Thyroid gland (tissue), 4 donors: ENCODE data around the gene FHIT. TPM values are rescaled to one million over a fixed set of nuclear protein-coding genes. Genes with fewer than 3 reads are reported as not detected.

ENCODE experiments used
- DNase-seq, 2 donors: peaks; one replicate each; pipeline ENCODE4 v3.0.0-alpha.2; 2019
- H3K27ac ChIP-seq, 3 donors: fragments of 200-600 bp; sonication (generic); 1 replicate in 2 of 3; 2 replicates in 1 of 3; pipeline ENCODE4 v1.5.1; 2016 to 2019; ENCODE audit warnings: mild to moderate bottlenecking in 1 of 3, moderate library complexity in 1 of 3
- H3K27me3 ChIP-seq: fragments of 200-600 bp; sonication (generic); one replicate; pipeline ENCODE4 v1.5.1; 2019
- H3K36me3 ChIP-seq, 2 donors: fragments of 200-600 bp; sonication (generic); one replicate each; pipeline ENCODE4 v1.5.1; 2016 to 2019
- H3K4me1 ChIP-seq, 2 donors: fragments of 200-600 bp; sonication (generic); one replicate each; pipeline ENCODE4 v1.5.1; 2017 to 2019
- H3K4me3 ChIP-seq, 3 donors: fragments of 200-600 bp; sonication (generic); replicated peaks in 1 of 3; 1 replicate in 2 of 3; 2 replicates in 1 of 3; pipeline ENCODE4 v1.5.1; 2016; ENCODE audit warnings: mild to moderate bottlenecking in 1 of 3
- H3K9me3 ChIP-seq: fragments of 200-600 bp; sonication (generic); one replicate; pipeline ENCODE4 v1.5.1; 2017
- CTCF ChIP-seq, 6 experiments: fragments of 200-600 bp in 3 of 6; fragments of 450-650 bp in 3 of 6; sonication (generic) in 3 of 6; IDR thresholded peaks; one replicate each; pipeline ENCODE4 v1.5.1; 2016 to 2019; ENCODE audit warnings: antibody characterized with exemption in 6 of 6, mild to moderate bottlenecking in 2 of 6, inconsistent platforms in 1 of 6, moderate library complexity in 1 of 6
- POLR2A ChIP-seq, 2 donors: fragments of 450-650 bp; IDR thresholded peaks; one replicate each; pipeline ENCODE4 v1.6.1; 2017; ENCODE audit warnings: antibody characterized with exemption in 2 of 2, mild to moderate bottlenecking in 2 of 2, moderate library complexity in 1 of 2
- WGBS, 2 donors: methylation state at CpG; one replicate each; pipeline ENCODE4 v1.1.5; 2017; 5-methylcytosine and 5-hydroxymethylcytosine counted together
- intact Hi-C: fragments of 100-400 bp; cut with DNase I; formaldehyde crosslinking; loops from one replicate; pipeline ENCODE4 v1.15.1; 2023
- total RNA-seq, 4 donors: library from RNA; depleted of rRNA; stranded (reverse); fragments of >200 nt; gene quantifications; one replicate each; pipeline ENCODE4 v1.2.3, GENCODE V29; 2016

The FHIT gene
- total RNA-seq, 4 donors from 2014 or later = 12.2 to 18.9 (median 16.2) TPM

GRCh38 chr3:60424942-60425341 is 826.3 kb downstream of the FHIT start:
- DNase-seq = no peak
- WGBS, 2 donors = 92 to 93% methylated on average over 2 of the region's 2 CpGs
- H3K36me3 ChIP-seq = no peaks in the 10 kb centered on the region
- intact Hi-C loops = no loop called here
- no peaks in the 10 kb centered on the region for H3K4me1 ChIP-seq
- H3K9me3 ChIP-seq = no peaks in the 10 kb centered on the region
- no peaks in the 10 kb centered on the region for H3K27me3 ChIP-seq
- H3K27ac ChIP-seq = no peak overlapping the region
- TF ChIP-seq POLR2A (IDR thresholded peaks at IDR 0.05) (no peak), CTCF (IDR thresholded peaks at IDR 0.05) (no peak)
- no peak overlapping the region for H3K4me3 ChIP-seq

GRCh38 chr3:60424034-60424433 is 827.2 kb downstream of the FHIT start:
- WGBS, 2 donors = 82 to 89% methylated on average over 3 of the region's 3 CpGs
- Histone ChIP-seq H3K4me3 (no peak overlapping the region), H3K36me3 (no peaks in the 10 kb centered on the region), H3K27me3 (no peaks in the 10 kb centered on the region), H3K9me3 (no peaks in the 10 kb centered on the region), H3K4me1 (no peaks in the 10 kb centered on the region), H3K27ac (no peak overlapping the region)
- no peak for TF ChIP-seq CTCF (IDR thresholded peaks at IDR 0.05)
- TF ChIP-seq POLR2A (IDR thresholded peaks at IDR 0.05) = no peak
- intact Hi-C loops = no loop called here
- DNase-seq = no peak

- DNase-seq = no peak
- Histone ChIP-seq H3K4me3 (no peak overlapping the region), H3K36me3 (no peaks in the 10 kb centered on the region), H3K27me3 (no peaks in the 10 kb centered on the region), H3K27ac (no peak overlapping the region), H3K4me1 (no peaks in the 10 kb centered on the region), H3K9me3 (no peaks in the 10 kb centered on the region)
- intact Hi-C loops = no loop called here
- 100% methylated on average over 1 of the region's 1 CpG for whole genome bisulfite sequencing, 2 donors
- no peak for TF ChIP-seq CTCF (IDR thresholded peaks at IDR 0.05)
- TF ChIP-seq POLR2A (IDR thresholded peaks at IDR 0.05) = no peak
These were observed 827.7 kb downstream of the FHIT start for GRCh38 chr3:60423556-60423955.

- no peak overlapping the region for H3K4me3 ChIP-seq
- no peak for TF ChIP-seq POLR2A (IDR thresholded peaks at IDR 0.05)
- no peak for TF ChIP-seq CTCF (IDR thresholded peaks at IDR 0.05)
- 92 to 96% methylated on average over 3 of the region's 3 CpGs for WGBS, 2 donors
- no peaks in the 10 kb centered on the region for H3K9me3 ChIP-seq
- DNase-seq = no peak
- H3K27ac ChIP-seq = no peak overlapping the region
- H3K27me3 ChIP-seq = no peaks in the 10 kb centered on the region
- intact Hi-C loops = no loop called here
- no peaks in the 10 kb centered on the region for H3K4me1 ChIP-seq
- H3K36me3 ChIP-seq = no peaks in the 10 kb centered on the region
These were observed 829.4 kb downstream of the FHIT start for GRCh38 chr3:60421749-60422446.

- Histone ChIP-seq H3K27me3 (no peaks in the 10 kb centered on the region), H3K27ac (no peak overlapping the region), H3K36me3 (no peaks in the 10 kb centered on the region), H3K9me3 (no peaks in the 10 kb centered on the region), H3K4me3 (no peak overlapping the region), H3K4me1 (no peaks in the 10 kb centered on the region)
- DNase-seq = no peak
- WGBS, 2 donors = 72 to 75% methylated on average over 4 of the region's 4 CpGs
- no peak for TF ChIP-seq CTCF (IDR thresholded peaks at IDR 0.05)
- no peak for TF ChIP-seq POLR2A (IDR thresholded peaks at IDR 0.05)
- intact Hi-C loops = no loop called here
These were observed 833.7 kb downstream of the FHIT start for GRCh38 chr3:60417576-60417975.
